Fibroblast of the conjunctiva (primary cell): ENCODE data around the gene ODF2.
A peak's percentile ranks its signal among the peaks of the same experiment; 100 is the strongest.
"Not testable (repeated sequence)": the region's sequence is repeated elsewhere in the genome, so short reads cannot be mapped to it uniquely, and the experiment has no call there.

Experiments
- DNase-seq: peaks from one replicate; pipeline ENCODE4 v3.0.0-alpha.2; 2010; ENCODE audit warnings: low read depth

ODF2 gene

GRCh38 chr9:128484686-128485413 is 29.0 kb downstream of the ODF2 start:
- DNase-seq: no peak

GRCh38 chr9:128485414-128485855 is 29.6 kb downstream of the ODF2 start:
- DNase-seq: no peak

GRCh38 chr9:128486201-128486600 is 30.4 kb downstream of the ODF2 start:
- no peak for DNase-seq

GRCh38 chr9:128493424-128493823 is 37.6 kb downstream of the ODF2 start:
- no peak for DNase-seq

- no peak for DNase-seq
Measured at GRCh38 chr9:128494108-128494745, 38.4 kb downstream of the ODF2 start.

- no peak for DNase-seq
Measured at GRCh38 chr9:128494746-128495129, 38.9 kb downstream of the ODF2 start.

- DNase-seq: no peak
Measured at GRCh38 chr9:128495296-128495695, 39.5 kb downstream of the ODF2 start.

GRCh38 chr9:128495804-128496417 is 40.1 kb downstream of the ODF2 start:
- no peak for DNase-seq

- DNase-seq: no peak
Measured at GRCh38 chr9:128497824-128498610, 42.2 kb downstream of the ODF2 start.

GRCh38 chr9:128498911-128499310 is 43.1 kb downstream of the ODF2 start:
- no peak for DNase-seq

GRCh38 chr9:128499920-128500319 is 44.1 kb downstream of the ODF2 start:
- no peak for DNase-seq

- not testable (repeated sequence) for DNase-seq
Measured at GRCh38 chr9:128503415-128503825, 47.6 kb downstream of the ODF2 start.

- DNase-seq: no peak
Measured at GRCh38 chr9:128503870-128504269, 48.1 kb downstream of the ODF2 start.

- DNase-seq: peak; percentile 82
Measured at GRCh38 chr9:128504485-128505413, 48.9 kb downstream of the ODF2 start, which contains the start of gene GLE1. GLE1 (plus strand) TSS chr9:128504719; CDS start chr9:128504806, 87 bp downstream.

GRCh38 chr9:128505414-128505765 is 49.6 kb downstream of the ODF2 start:
- no peak for DNase-seq

- DNase-seq: not testable (repeated sequence)
Measured at GRCh38 chr9:128505906-128506305, 50.1 kb downstream of the ODF2 start.

- no peak for DNase-seq
Measured at GRCh38 chr9:128512820-128513219, 57.0 kb downstream of the ODF2 start.

- no peak for DNase-seq
Measured at GRCh38 chr9:128521956-128522355, 66.2 kb downstream of the ODF2 start.

GRCh38 chr9:128523199-128523925 is 67.6 kb downstream of the ODF2 start:
- DNase-seq: peak; percentile 47

GRCh38 chr9:128526720-128527119 is 70.9 kb downstream of the ODF2 start:
- no peak for DNase-seq
